ENCODE results near the gene DTNB.
A peak's percentile ranks its signal among the peaks of the same experiment; 100 is the strongest.
"Not testable (repeated sequence)": the region's sequence is repeated elsewhere in the genome, so short reads cannot be mapped to it uniquely, and the experiment has no call there.

DTNB gene

GRCh38 chr2:25620711-25621110 lies 52.7 kb downstream of the DTNB start:
- DNase-seq: no peak

- no peak for DNase-seq
These were observed 53.3 kb downstream of the DTNB start for GRCh38 chr2:25620077-25620476.

GRCh38 chr2:25619185-25619584 lies 54.2 kb downstream of the DTNB start:
- DNase-seq: no peak

- no peak for DNase-seq
These were observed 54.7 kb downstream of the DTNB start for GRCh38 chr2:25618676-25619075.

GRCh38 chr2:25617948-25618646 lies 55.3 kb downstream of the DTNB start:
- DNase-seq: no peak

- DNase-seq: no peak
These were observed 57.5 kb downstream of the DTNB start for GRCh38 chr2:25615920-25616319.

GRCh38 chr2:25615386-25615785 lies 58.0 kb downstream of the DTNB start:
- DNase-seq: no peak

GRCh38 chr2:25614711-25615110 lies 58.7 kb downstream of the DTNB start:
- no peak for DNase-seq

- DNase-seq: no peak
These were observed 64.7 kb downstream of the DTNB start for GRCh38 chr2:25608718-25609117.

GRCh38 chr2:25606892-25607291 lies 66.5 kb downstream of the DTNB start:
- DNase-seq: peak; percentile 62

GRCh38 chr2:25602333-25602723 lies 71.0 kb downstream of the DTNB start:
- DNase-seq: no peak

GRCh38 chr2:25601711-25602332 lies 71.6 kb downstream of the DTNB start:
- DNase-seq: not testable (repeated sequence)

- no peak for DNase-seq
These were observed 74.5 kb downstream of the DTNB start for GRCh38 chr2:25598911-25599310.

GRCh38 chr2:25598332-25598731 lies 75.0 kb downstream of the DTNB start:
- DNase-seq: no peak

- DNase-seq: no peak
These were observed 75.5 kb downstream of the DTNB start for GRCh38 chr2:25597881-25598280.

GRCh38 chr2:25596516-25597244 lies 76.7 kb downstream of the DTNB start:
- DNase-seq: no peak

- DNase-seq: no peak
These were observed 78.0 kb downstream of the DTNB start for GRCh38 chr2:25595393-25595792.

- DNase-seq: no peak
These were observed 78.4 kb downstream of the DTNB start for GRCh38 chr2:25594991-25595390.

- DNase-seq: no peak
These were observed 80.5 kb downstream of the DTNB start for GRCh38 chr2:25592766-25593292.

GRCh38 chr2:25590921-25591505 lies 82.4 kb downstream of the DTNB start:
- DNase-seq: no peak

- no peak for DNase-seq
These were observed 83.6 kb downstream of the DTNB start for GRCh38 chr2:25589676-25590205.

- DNase-seq: no peak
These were observed 84.8 kb downstream of the DTNB start for GRCh38 chr2:25588576-25588975.

- no peak for DNase-seq
These were observed 86.0 kb downstream of the DTNB start for GRCh38 chr2:25587361-25587760.
